HepG2 (cell line): ENCODE results near the gene MYO18B. TPM values are rescaled to one million over a fixed set of nuclear protein-coding genes. Genes with fewer than 3 reads are reported as not detected.

Source experiments
- ATAC-seq: fragments of 200-7000 bp; cut with Tn5 transposase; 3 replicates; pipeline ENCODE4 v1.9.1; 2020; ENCODE audit warnings: mild to moderate bottlenecking, moderate library complexity
- BruUV-seq: library from RNA; stranded (reverse); fragments of 400-500 nt; replicated peaks from 2 replicates; lab custom pipeline; 2021; lab: Mats Ljungman, UMichigan
- CTCF ChIA-PET: fragments of 300-600 bp; formaldehyde crosslinking; extraction: SDS; loops from one replicate; lab custom pipeline; 2021; ENCODE audit warnings: low total read pairs, inconsistent platforms, low intra/inter-chr PET ratio; lab: Yijun Ruan, JAX
- POLR2A ChIA-PET: fragments of 350-600 bp; sonication (Branson Sonifier 250); formaldehyde crosslinking; loops from one replicate; lab custom pipeline; 2020; ENCODE audit warnings: antibody characterized with exemption, inconsistent platforms; lab: Yijun Ruan, JAX
- DNase-seq: peaks from one replicate; pipeline ENCODE4 v3.0.0-alpha.2; 2015; ENCODE audit warnings: low spot score
- FAIRE-seq: peaks from 3 replicates; lab custom pipeline; 2011; peaks lifted over from hg19 to GRCh38; lab: Jason Lieb, UNC
- H2AFZ ChIP-seq: one replicate; pipeline ENCODE4 v1.6.1; 2011; ENCODE audit warnings: low read length, inconsistent platforms
- H3K27ac ChIP-seq: fragments of 300-600 bp; 3 replicates; pipeline ENCODE4 v1.8.0; 2011; ENCODE audit warnings: mixed run types, mild to moderate bottlenecking, mixed read lengths, low read length, inconsistent platforms; ENCODE audit not compliant: insufficient read depth; ENCODE audit errors: extremely low read length
- H3K27me3 ChIP-seq, 2 experiments: fragments of 200-600 bp in 1 of 2; 2 replicates in 1 of 2; 3 replicates in 1 of 2; pipeline versions ENCODE4 v1.6.0 to v1.8.0; 2011; ENCODE audit warnings: low read length in 2 of 2, mild to moderate bottlenecking in 2 of 2, moderate library complexity in 2 of 2, inconsistent platforms in 1 of 2; ENCODE audit not compliant: insufficient read depth in 2 of 2, control insufficient read depth in 1 of 2
- H3K36me3 ChIP-seq, 2 experiments: fragments of 200-600 bp in 1 of 2; replicated peaks in 1 of 2; 2 replicates in 1 of 2; 3 replicates in 1 of 2; pipeline versions ENCODE4 v1.5.1 to v1.8.0; 2011; ENCODE audit warnings: low read length in 2 of 2, inconsistent platforms in 1 of 2; ENCODE audit not compliant: insufficient read depth in 2 of 2, control insufficient read depth in 1 of 2
- H3K4me1 ChIP-seq: 2 replicates; pipeline ENCODE4 v1.5.1; 2012; ENCODE audit warnings: low read length, inconsistent platforms; ENCODE audit not compliant: insufficient read depth
- H3K4me2 ChIP-seq: 2 replicates; pipeline ENCODE4 v1.6.0; 2011; ENCODE audit warnings: low read depth, low read length, inconsistent platforms
- H3K4me3 ChIP-seq, 3 experiments: fragments of 200-600 bp in 1 of 3; sonication (generic), shearing (Covaris generic) in 1 of 3; replicated peaks in 1 of 3; 2 replicates each; pipeline ENCODE4 v1.5.1; 2011 to 2016; ENCODE audit warnings: low read length in 3 of 3, inconsistent platforms in 2 of 3, low read depth in 2 of 3, mild to moderate bottlenecking in 2 of 3, control low read depth in 1 of 3, mixed read lengths in 1 of 3; ENCODE audit not compliant: insufficient read depth in 1 of 3
- H3K79me2 ChIP-seq: one replicate; pipeline ENCODE4 v1.6.1; 2011; ENCODE audit warnings: low read length, inconsistent platforms; ENCODE audit not compliant: insufficient read depth
- H3K9ac ChIP-seq: 2 replicates; pipeline ENCODE4 v1.6.0; 2011; ENCODE audit warnings: mild to moderate bottlenecking, low read depth, low read length, inconsistent platforms; ENCODE audit not compliant: insufficient read depth
- H3K9me3 ChIP-seq: 2 replicates; pipeline ENCODE4 v1.5.1; 2012; ENCODE audit warnings: mild to moderate bottlenecking, low read length
- H4K20me1 ChIP-seq: 2 replicates; pipeline ENCODE4 v1.6.0; 2011; ENCODE audit warnings: inconsistent platforms, mild to moderate bottlenecking, low read length, moderate library complexity; ENCODE audit not compliant: insufficient read depth
- AKNA ChIP-seq: sonication (generic); formaldehyde crosslinking; IDR thresholded peaks from 2 replicates; pipeline ENCODE4 v1.4.0; 2020; ENCODE audit warnings: missing genetic modification reagents, borderline replicate concordance
- CBX1 ChIP-seq: IDR thresholded peaks from one replicate; pipeline ENCODE4 v1.6.1; 2016; ENCODE audit warnings: antibody characterized with exemption, low read depth
- CENPX ChIP-seq: sonication (generic); formaldehyde crosslinking; IDR thresholded peaks from 2 replicates; pipeline ENCODE4 v1.9.0; 2021; ENCODE audit warnings: mild to moderate bottlenecking, missing genetic modification reagents, moderate library complexity
- CHD2 ChIP-seq: IDR thresholded peaks from 2 replicates; pipeline ENCODE4 v1.6.1; 2011; ENCODE audit warnings: low read depth, low read length, improper control_type of control experiment
- FOXP4 ChIP-seq: sonication (generic); formaldehyde crosslinking; IDR thresholded peaks from 2 replicates; pipeline ENCODE4 v1.4.0; 2020; ENCODE audit warnings: missing genetic modification reagents
- MLLT10 ChIP-seq: sonication (generic); formaldehyde crosslinking; IDR thresholded peaks from 2 replicates; pipeline ENCODE4 v1.4.0; 2020; ENCODE audit warnings: missing genetic modification reagents
- RCOR2 ChIP-seq: IDR thresholded peaks from 2 replicates; pipeline ENCODE4 v1.6.1; 2016; ENCODE audit warnings: missing biosample characterization, missing genetic modification reagents
- ZNF550 ChIP-seq: sonication (generic); formaldehyde crosslinking; IDR thresholded peaks from 2 replicates; pipeline ENCODE4 v1.4.0; 2020; ENCODE audit warnings: mild to moderate bottlenecking, missing genetic modification reagents, borderline replicate concordance
- WGBS: methylation state at CpG from one replicate; pipeline ENCODE4 v1.1.6; 2017; ENCODE audit warnings: low lambda C conversion rate; 5-methylcytosine and 5-hydroxymethylcytosine counted together
- in situ Hi-C: cut with HindIII; loops from 2 replicates; pipeline ENCODE4 v1.10.0; 2017; ENCODE audit warnings: low pct_unique_long_range_greater_than_20kb; ENCODE audit not compliant: extremely low pct_ligation_motif_present
- intact Hi-C: fragments of 100-400 bp; cut with micrococcal nuclease; formaldehyde crosslinking; loops from one replicate; pipeline ENCODE4 v1.10.0; 2022; ENCODE audit not compliant: unreplicated experiment
- polyA plus RNA-seq, 8 experiments: library from polyadenylated mRNA; depleted of rRNA in 3 of 8; stranded (reverse) in 7 of 8; unstranded in 1 of 8; fragments of >200 nt; fragmentation: Illumina TruSeq in 4 of 8; extraction: Trizol in 4 of 8; gene quantifications; 2 replicates each; pipeline versions ENCODE4 v1.2.1 to v1.2.3, GENCODE V29; 2011 to 2016; ENCODE audit warnings: low read depth in 4 of 8, missing spikeins in 1 of 8, mixed read lengths in 1 of 8; ENCODE audit not compliant: insufficient read depth in 1 of 8
- total RNA-seq, 5 experiments: library from RNA; depleted of rRNA; stranded (reverse); fragments of >200 nt; fragmentation: Illumina TruSeq; extraction: Trizol; gene quantifications; 2 replicates each; pipeline ENCODE4 v1.2.3, GENCODE V29; 2016; ENCODE audit warnings: low read depth in 1 of 5
- TF ChIP-seq, protein P1 (sequence below): sonication (generic); formaldehyde crosslinking; IDR thresholded peaks from 2 replicates; pipeline ENCODE4 v1.9.0; 2021; ENCODE audit warnings: mild to moderate bottlenecking, missing genetic modification reagents

Gene MYO18B
- total and polyA plus RNA-seq, 2 of the 13 experiments (the other 11 are each of a cell fraction or from before 2014, with no cell fraction given), result 0.01 TPM; not detected in 1

- CTCF ChIA-PET, result no interaction called here
- Histone ChIP-seq H3K27ac (no peak overlapping the region), H2AFZ (no peak overlapping the region), H3K4me3 (no peak overlapping the region), H3K4me2 (no peak overlapping the region), H4K20me1 (no peaks in the 10 kb centered on the region), H3K9ac (no peak overlapping the region), H3K27me3 (no peaks in the 10 kb centered on the region), H3K9me3 (no peaks in the 10 kb centered on the region), H3K79me2 (no peaks in the 10 kb centered on the region), H3K4me1 (no peaks in the 10 kb centered on the region), H3K36me3 (no peaks in the 10 kb centered on the region)
- ATAC-seq (no peak), DNase-seq (no peak), FAIRE-seq (no peak)
- POLR2A ChIA-PET, result no interaction called here
- no TSS peak for BruUV-seq
- intact Hi-C loops, result loop anchor here (10.0 kb wide), 1 partner anchor 58 kb away; no protein-coding TSS in a partner anchor
- in situ Hi-C loops, result no loop called here
- 5% methylated on average over 2 of the region's 2 CpGs for WGBS
- no peak for TF ChIP-seq AKNA (CRISPR knock-in tag)
- no peak for TF ChIP-seq CBX1
- no peak for TF ChIP-seq ZNF550 (CRISPR knock-in tag)
- TF ChIP-seq, protein P1, sequence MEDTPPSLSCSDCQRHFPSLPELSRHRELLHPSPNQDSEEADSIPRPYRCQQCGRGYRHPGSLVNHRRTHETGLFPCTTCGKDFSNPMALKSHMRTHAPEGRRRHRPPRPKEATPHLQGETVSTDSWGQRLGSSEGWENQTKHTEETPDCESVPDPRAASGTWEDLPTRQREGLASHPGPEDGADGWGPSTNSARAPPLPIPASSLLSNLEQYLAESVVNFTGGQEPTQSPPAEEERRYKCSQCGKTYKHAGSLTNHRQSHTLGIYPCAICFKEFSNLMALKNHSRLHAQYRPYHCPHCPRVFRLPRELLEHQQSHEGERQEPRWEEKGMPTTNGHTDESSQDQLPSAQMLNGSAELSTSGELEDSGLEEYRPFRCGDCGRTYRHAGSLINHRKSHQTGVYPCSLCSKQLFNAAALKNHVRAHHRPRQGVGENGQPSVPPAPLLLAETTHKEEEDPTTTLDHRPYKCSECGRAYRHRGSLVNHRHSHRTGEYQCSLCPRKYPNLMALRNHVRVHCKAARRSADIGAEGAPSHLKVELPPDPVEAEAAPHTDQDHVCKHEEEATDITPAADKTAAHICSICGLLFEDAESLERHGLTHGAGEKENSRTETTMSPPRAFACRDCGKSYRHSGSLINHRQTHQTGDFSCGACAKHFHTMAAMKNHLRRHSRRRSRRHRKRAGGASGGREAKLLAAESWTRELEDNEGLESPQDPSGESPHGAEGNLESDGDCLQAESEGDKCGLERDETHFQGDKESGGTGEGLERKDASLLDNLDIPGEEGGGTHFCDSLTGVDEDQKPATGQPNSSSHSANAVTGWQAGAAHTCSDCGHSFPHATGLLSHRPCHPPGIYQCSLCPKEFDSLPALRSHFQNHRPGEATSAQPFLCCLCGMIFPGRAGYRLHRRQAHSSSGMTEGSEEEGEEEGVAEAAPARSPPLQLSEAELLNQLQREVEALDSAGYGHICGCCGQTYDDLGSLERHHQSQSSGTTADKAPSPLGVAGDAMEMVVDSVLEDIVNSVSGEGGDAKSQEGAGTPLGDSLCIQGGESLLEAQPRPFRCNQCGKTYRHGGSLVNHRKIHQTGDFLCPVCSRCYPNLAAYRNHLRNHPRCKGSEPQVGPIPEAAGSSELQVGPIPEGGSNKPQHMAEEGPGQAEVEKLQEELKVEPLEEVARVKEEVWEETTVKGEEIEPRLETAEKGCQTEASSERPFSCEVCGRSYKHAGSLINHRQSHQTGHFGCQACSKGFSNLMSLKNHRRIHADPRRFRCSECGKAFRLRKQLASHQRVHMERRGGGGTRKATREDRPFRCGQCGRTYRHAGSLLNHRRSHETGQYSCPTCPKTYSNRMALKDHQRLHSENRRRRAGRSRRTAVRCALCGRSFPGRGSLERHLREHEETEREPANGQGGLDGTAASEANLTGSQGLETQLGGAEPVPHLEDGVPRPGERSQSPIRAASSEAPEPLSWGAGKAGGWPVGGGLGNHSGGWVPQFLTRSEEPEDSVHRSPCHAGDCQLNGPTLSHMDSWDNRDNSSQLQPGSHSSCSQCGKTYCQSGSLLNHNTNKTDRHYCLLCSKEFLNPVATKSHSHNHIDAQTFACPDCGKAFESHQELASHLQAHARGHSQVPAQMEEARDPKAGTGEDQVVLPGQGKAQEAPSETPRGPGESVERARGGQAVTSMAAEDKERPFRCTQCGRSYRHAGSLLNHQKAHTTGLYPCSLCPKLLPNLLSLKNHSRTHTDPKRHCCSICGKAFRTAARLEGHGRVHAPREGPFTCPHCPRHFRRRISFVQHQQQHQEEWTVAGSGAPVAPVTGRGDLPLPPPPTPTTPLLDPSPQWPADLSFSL (CRISPR knock-in tag), result no peak
- TF ChIP-seq MLLT10 (CRISPR knock-in tag), result no peak
- TF ChIP-seq FOXP4 (CRISPR knock-in tag), result no peak
- TF ChIP-seq CENPX, result no peak
- TF ChIP-seq CHD2, result no peak
- TF ChIP-seq RCOR2 (CRISPR knock-in tag), result no peak
These were observed 260.5 kb downstream of the MYO18B start for GRCh38 chr22:26002456-26002855.
